H9 (cell line): ENCODE measurements around the gene PPP1CA. TPM values are rescaled to one million over a fixed set of nuclear protein-coding genes. Genes with fewer than 3 reads are reported as not detected.
A peak's percentile ranks its signal among the peaks of the same experiment; 100 is the strongest.

Source experiments
- DNase-seq: peaks from one replicate; pipeline ENCODE4 v3.0.0-alpha.2; 2017
- H2AFZ ChIP-seq: one replicate; pipeline ENCODE4 v1.6.1; 2013; ENCODE audit warnings: mild to moderate bottlenecking, low read length, control low read depth, moderate library complexity
- H2AK5ac ChIP-seq: 2 replicates; pipeline ENCODE4 v1.6.1; 2013; ENCODE audit warnings: low read length, control low read depth, mixed read lengths; ENCODE audit not compliant: insufficient read length
- H2BK120ac ChIP-seq: one replicate; pipeline ENCODE4 v1.6.1; 2013; ENCODE audit warnings: low read depth, mild to moderate bottlenecking, low read length, control low read depth, inconsistent platforms; ENCODE audit not compliant: poor library complexity, severe bottlenecking
- H2BK12ac ChIP-seq: 2 replicates; pipeline ENCODE4 v1.6.1; 2013; ENCODE audit warnings: low read length, control low read depth, mixed read lengths, low read depth; ENCODE audit not compliant: insufficient read length
- H2BK15ac ChIP-seq: 2 replicates; pipeline ENCODE4 v1.6.1; 2013; ENCODE audit warnings: low read depth, low read length, control low read depth
- H2BK20ac ChIP-seq: one replicate; pipeline ENCODE4 v1.6.1; 2013; ENCODE audit warnings: low read depth, mild to moderate bottlenecking, low read length, control low read depth, inconsistent platforms; ENCODE audit not compliant: poor library complexity, severe bottlenecking
- H2BK5ac ChIP-seq: 2 replicates; pipeline ENCODE4 v1.6.1; 2013; ENCODE audit warnings: low read length, control low read depth, mixed read lengths; ENCODE audit not compliant: insufficient read length
- H3K14ac ChIP-seq: 2 replicates; pipeline ENCODE4 v1.6.1; 2013; ENCODE audit warnings: low read length, control low read depth; ENCODE audit not compliant: insufficient read depth
- H3K18ac ChIP-seq: 2 replicates; pipeline ENCODE4 v1.6.1; 2013; ENCODE audit warnings: low read depth, mild to moderate bottlenecking, mixed read lengths, low read length, control low read depth; ENCODE audit not compliant: insufficient read length
- H3K23ac ChIP-seq: 2 replicates; pipeline ENCODE4 v1.6.1; 2013; ENCODE audit warnings: low read length, control low read depth, mixed read lengths, low read depth; ENCODE audit not compliant: insufficient read length
- H3K23me2 ChIP-seq: 2 replicates; pipeline ENCODE4 v1.6.1; 2013; ENCODE audit warnings: low read depth, mild to moderate bottlenecking, mixed read lengths, low read length, control low read depth; ENCODE audit not compliant: insufficient read length, poor library complexity, severe bottlenecking
- H3K27ac ChIP-seq: 2 replicates; pipeline ENCODE4 v1.5.1; 2013; ENCODE audit warnings: low read length, control low read depth, mixed read lengths, low read depth; ENCODE audit not compliant: insufficient read length
- H3K27me3 ChIP-seq: 2 replicates; pipeline ENCODE4 v1.6.1; 2013; ENCODE audit warnings: low read length, control low read depth, inconsistent platforms; ENCODE audit not compliant: insufficient read depth
- H3K4ac ChIP-seq: 2 replicates; pipeline ENCODE4 v1.6.1; 2013; ENCODE audit warnings: low read depth, mild to moderate bottlenecking, control low read depth, inconsistent platforms, low read length, moderate library complexity
- H3K4me1 ChIP-seq: 2 replicates; pipeline ENCODE4 v1.6.1; 2013; ENCODE audit warnings: low read length, control low read depth, inconsistent platforms; ENCODE audit not compliant: insufficient read depth
- H3K4me2 ChIP-seq: 2 replicates; pipeline ENCODE4 v1.6.1; 2013; ENCODE audit warnings: low read length, control low read depth, mixed read lengths; ENCODE audit not compliant: insufficient read length, insufficient read depth
- H3K56ac ChIP-seq: 2 replicates; pipeline ENCODE4 v1.6.1; 2013; ENCODE audit warnings: low read depth, mild to moderate bottlenecking, mixed read lengths, low read length, control low read depth; ENCODE audit not compliant: insufficient read length
- H3K79me1 ChIP-seq: 2 replicates; pipeline ENCODE4 v1.6.1; 2013; ENCODE audit warnings: low read depth, mild to moderate bottlenecking, moderate library complexity, low read length, control low read depth, inconsistent platforms; ENCODE audit not compliant: insufficient read depth, poor library complexity, severe bottlenecking
- H3K79me2 ChIP-seq: 2 replicates; pipeline ENCODE4 v1.6.1; 2013; ENCODE audit warnings: low read length, control low read depth, inconsistent platforms; ENCODE audit not compliant: insufficient read depth
- H3K9ac ChIP-seq: 2 replicates; pipeline ENCODE4 v1.6.1; 2013; ENCODE audit warnings: low read length, control low read depth, mixed read lengths; ENCODE audit not compliant: insufficient read length; ENCODE audit errors: extremely low read depth
- H3K9me3 ChIP-seq: one replicate; pipeline ENCODE4 v1.6.1; 2013; ENCODE audit warnings: low read depth, low read length, inconsistent platforms; ENCODE audit not compliant: control insufficient read depth
- H3T11ph ChIP-seq: one replicate; pipeline ENCODE4 v1.6.1; 2013; ENCODE audit warnings: mild to moderate bottlenecking, low read length, control low read depth, inconsistent platforms
- H4K20me1 ChIP-seq: one replicate; pipeline ENCODE4 v1.6.1; 2013; ENCODE audit not compliant: control insufficient read depth, insufficient read length, insufficient read depth
- H4K5ac ChIP-seq: 2 replicates; pipeline ENCODE4 v1.6.1; 2013; ENCODE audit warnings: low read depth, mild to moderate bottlenecking, mixed read lengths, low read length, control low read depth; ENCODE audit not compliant: insufficient read length
- H4K8ac ChIP-seq: replicated peaks from 2 replicates; pipeline ENCODE4 v1.6.1; 2013; ENCODE audit warnings: low read length, control low read depth, mixed read lengths, low read depth; ENCODE audit not compliant: insufficient read length
- H4K91ac ChIP-seq: 2 replicates; pipeline ENCODE4 v1.6.1; 2013; ENCODE audit warnings: low read depth, mild to moderate bottlenecking, moderate library complexity, mixed read lengths, low read length, control low read depth; ENCODE audit not compliant: insufficient read length
- H3K27ac Mint-ChIP-seq, 3 experiments: 2 replicates in 2 of 3; 3 replicates in 1 of 3; pipeline ENCODE4 v1.8.0; 2020 to 2021; ENCODE audit warnings: mixed read lengths in 3 of 3, mild to moderate bottlenecking in 1 of 3, moderate library complexity in 1 of 3
- H3K27me3 Mint-ChIP-seq: 2 replicates; pipeline ENCODE4 v1.8.0; 2021; ENCODE audit warnings: low read depth, mild to moderate bottlenecking, moderate library complexity, mixed read lengths
- H3K36me3 Mint-ChIP-seq, 3 experiments: 2 replicates in 2 of 3; 3 replicates in 1 of 3; pipeline ENCODE4 v1.8.0; 2020 to 2021; ENCODE audit warnings: low read depth in 3 of 3, mixed read lengths in 3 of 3; ENCODE audit not compliant: insufficient read depth in 1 of 3
- H3K4me1 Mint-ChIP-seq, 2 experiments: 2 replicates each; pipeline ENCODE4 v1.8.0; 2020; ENCODE audit warnings: mixed read lengths in 2 of 2
- H3K4me3 Mint-ChIP-seq, 2 experiments: 2 replicates in 1 of 2; 3 replicates in 1 of 2; pipeline ENCODE4 v1.8.0; 2020 to 2021; ENCODE audit warnings: mild to moderate bottlenecking in 2 of 2, mixed read lengths in 2 of 2, moderate library complexity in 1 of 2
- H3K9me3 Mint-ChIP-seq, 2 experiments: 2 replicates in 1 of 2; 3 replicates in 1 of 2; pipeline ENCODE4 v1.8.0; 2020; ENCODE audit warnings: mild to moderate bottlenecking in 2 of 2, mixed read lengths in 2 of 2, moderate library complexity in 1 of 2
- CTCF ChIP-seq: fragments of 200-600 bp; sonication (generic); conservative IDR thresholded peaks from 3 replicates; pipeline ENCODE4 v1.8.0; 2021; ENCODE audit warnings: antibody characterized with exemption, mild to moderate bottlenecking
- WGBS: extraction: QIAGEN DNeasy Blood & Tissue Kit; methylation state at CpG from one replicate; pipeline ENCODE4 v1.1.7; 2013; ENCODE audit warnings: missing lambda C conversion rate, low lambda C conversion rate, mixed read lengths; ENCODE audit not compliant: insufficient read length; ENCODE audit errors: extremely low coverage; 5-methylcytosine and 5-hydroxymethylcytosine counted together
- total RNA-seq: library from RNA; stranded (reverse); gene quantifications from 2 replicates; pipeline ENCODE4 v1.2.1, GENCODE V29; 2021

PPP1CA gene
- total RNA-seq, 1 experiment from 2014 or later, result 205 TPM

GRCh38 chr11:67390947-67391303 is 10.7 kb downstream of the PPP1CA start:
- Histone ChIP-seq H3K79me2 (no peaks in the 10 kb centered on the region), H3K9me3 (no peaks in the 10 kb centered on the region), H4K20me1 (no peaks in the 10 kb centered on the region), H2BK120ac (no peak overlapping the region), H2AFZ (no peak overlapping the region), H4K91ac (no peak overlapping the region), H3K23ac (no peak overlapping the region), H4K8ac (no peak overlapping the region), H3K4ac (no peak overlapping the region), H3K79me1 (no peaks in the 10 kb centered on the region), H4K5ac (no peak overlapping the region), H2BK20ac (no peak overlapping the region), H2BK15ac (no peak overlapping the region), H3K14ac (no peak overlapping the region), H3T11ph (no peak overlapping the region), H3K4me1 (no peaks in the 10 kb centered on the region; the same call in 1 of the 2 replicates), H2AK5ac (no peak overlapping the region), H2BK5ac (no peak overlapping the region), H3K56ac (no peak overlapping the region), H3K4me2 (peak overlapping the region; percentile 88), H3K9ac (peak overlapping the region; percentile 53), H2BK12ac (no peak overlapping the region), H3K18ac (no peak overlapping the region), H3K27ac (no peak overlapping the region), H3K27me3 (no peaks in the 10 kb centered on the region), H3K23me2 (peaks cover 13% of the 10 kb centered on the region)
- H3K27me3 Mint-ChIP-seq, result peaks cover 1% of the 10 kb centered on the region; the same call in 1 of the 2 replicates
- peak overlapping the region; percentile 71 to 92 for H3K4me3 Mint-ChIP-seq
- H3K9me3 Mint-ChIP-seq, result no peaks in the 10 kb centered on the region; a peak in 1 of 5 replicates
- H3K27ac Mint-ChIP-seq, result peak overlapping the region; percentile 4 to 97 (median 41); a peak in 5 of 7 replicates
- no CpG with 5 or more reads among the region's 15 CpGs for WGBS
- H3K4me1 Mint-ChIP-seq, result peaks cover 21 to 30% of the 10 kb centered on the region in 2 experiments
- H3K36me3 Mint-ChIP-seq, result peaks cover 7 to 18% (median 12%) of the 10 kb centered on the region in 3 experiments
- TF ChIP-seq CTCF, result no peak
- no peak for DNase-seq
